GM19328 (cell line): ENCODE data around the gene GPRC6A.

Source experiments
- ATAC-seq: cut with Tn5 transposase; IDR thresholded peaks from one replicate; pipeline ENCODE4 v1.9.1; 2021; ENCODE audit warnings: mild to moderate bottlenecking, moderate library complexity; ENCODE audit not compliant: unreplicated experiment

GPRC6A gene

DNA sequence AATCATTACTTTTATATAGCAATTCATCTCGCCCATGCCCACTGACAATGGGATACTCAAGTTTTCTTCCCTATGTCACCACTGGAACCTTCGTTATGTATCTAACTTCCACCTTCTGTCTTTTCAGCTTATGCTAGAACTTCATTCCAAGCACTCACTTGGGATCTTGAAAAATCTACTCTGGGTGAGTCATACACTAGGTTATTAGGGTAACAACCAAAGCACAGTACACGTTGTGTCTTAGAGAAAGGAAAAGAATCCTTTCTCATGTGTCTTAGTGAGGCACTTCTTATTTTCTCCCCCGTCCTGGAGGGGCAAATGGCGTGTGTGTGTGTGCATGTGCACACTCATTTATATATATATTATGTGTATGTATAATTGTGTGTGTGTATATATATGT is 45.0 kb downstream of the GPRC6A start:
- ATAC-seq, result no peak

DNA sequence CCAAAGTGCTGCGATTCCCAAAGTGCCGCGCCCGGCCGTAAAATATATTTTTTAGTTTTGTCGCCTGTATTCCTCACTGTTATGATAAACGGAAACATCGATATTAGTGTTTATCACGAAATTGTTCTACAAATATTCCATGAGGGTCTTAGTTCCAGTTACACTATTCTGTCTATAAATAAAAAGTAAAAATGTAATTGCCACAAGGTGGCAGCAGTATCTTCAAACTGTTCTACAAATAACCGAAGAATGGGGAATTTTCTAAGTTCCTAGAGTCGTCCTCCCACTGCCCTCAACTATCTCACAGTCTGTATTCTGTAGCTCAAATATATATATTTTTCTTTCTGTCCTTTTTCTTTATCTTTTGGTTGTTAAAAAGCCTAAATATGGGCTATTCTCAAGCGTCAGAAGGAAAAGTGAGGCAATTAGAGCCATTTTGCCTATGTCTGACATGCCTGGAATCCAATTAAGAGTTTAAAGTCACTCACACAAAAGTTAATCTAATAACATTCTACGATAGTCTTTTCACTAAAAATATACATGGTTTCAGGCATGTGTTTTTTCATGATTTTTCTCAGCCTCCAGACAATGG is 49.2 kb downstream of the GPRC6A start:
- no peak for ATAC-seq

DNA sequence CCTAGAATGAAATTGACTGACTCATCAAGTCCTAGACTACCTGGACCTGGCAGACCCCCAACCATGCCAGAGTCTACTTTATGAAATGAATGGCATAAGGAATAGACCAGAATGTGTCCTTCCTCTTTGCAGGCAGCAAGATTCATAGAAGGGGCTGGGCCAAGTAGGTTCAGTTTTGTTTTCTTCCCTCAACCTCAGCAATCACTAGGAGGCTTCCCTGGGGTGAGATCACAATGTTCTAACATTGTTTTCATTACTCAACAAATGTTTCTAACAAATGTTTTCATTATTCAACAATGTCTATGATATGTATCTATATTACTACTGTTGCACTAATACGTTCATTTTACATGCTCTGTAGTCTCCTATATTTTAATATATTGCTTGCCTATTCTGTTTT is 55.0 kb downstream of the GPRC6A start:
- no peak for ATAC-seq

DNA sequence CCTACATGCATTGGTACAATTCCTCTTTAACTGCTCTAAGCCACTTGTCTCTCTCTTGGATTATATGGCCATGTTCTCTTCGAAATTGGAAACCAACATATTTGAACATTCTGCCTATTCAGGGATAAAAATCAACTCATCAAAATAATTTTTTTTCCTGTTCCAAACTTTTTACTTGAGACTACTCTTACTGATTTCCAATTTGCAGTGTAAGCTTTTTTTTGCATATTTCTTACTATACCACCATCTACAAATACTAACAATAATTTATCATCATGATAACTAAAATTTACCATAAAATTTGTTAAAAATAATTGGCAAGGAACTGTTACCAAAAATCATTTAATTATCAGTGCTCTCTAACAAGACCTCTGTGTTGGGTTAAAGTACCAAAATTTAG is 56.4 kb downstream of the GPRC6A start:
- ATAC-seq, result no peak

DNA sequence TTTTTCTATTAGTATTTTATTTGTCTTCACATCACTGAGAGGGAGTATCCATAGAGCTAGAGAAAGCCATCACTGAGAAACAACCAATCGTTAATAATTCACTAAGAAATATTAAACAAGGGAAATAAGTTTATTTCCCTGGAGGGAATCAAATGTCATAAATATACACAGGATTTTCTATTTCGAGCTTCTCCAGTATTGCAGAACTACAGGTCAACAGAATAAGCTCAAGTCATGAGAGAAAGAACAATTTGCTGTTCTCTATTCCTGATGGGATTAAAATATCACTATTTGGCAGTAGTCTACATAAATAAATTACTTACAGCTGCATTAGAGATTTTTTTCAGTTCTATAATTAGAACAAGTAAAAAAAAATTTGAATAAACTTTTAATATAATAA is 61.2 kb downstream of the GPRC6A start:
- ATAC-seq, result no peak

DNA sequence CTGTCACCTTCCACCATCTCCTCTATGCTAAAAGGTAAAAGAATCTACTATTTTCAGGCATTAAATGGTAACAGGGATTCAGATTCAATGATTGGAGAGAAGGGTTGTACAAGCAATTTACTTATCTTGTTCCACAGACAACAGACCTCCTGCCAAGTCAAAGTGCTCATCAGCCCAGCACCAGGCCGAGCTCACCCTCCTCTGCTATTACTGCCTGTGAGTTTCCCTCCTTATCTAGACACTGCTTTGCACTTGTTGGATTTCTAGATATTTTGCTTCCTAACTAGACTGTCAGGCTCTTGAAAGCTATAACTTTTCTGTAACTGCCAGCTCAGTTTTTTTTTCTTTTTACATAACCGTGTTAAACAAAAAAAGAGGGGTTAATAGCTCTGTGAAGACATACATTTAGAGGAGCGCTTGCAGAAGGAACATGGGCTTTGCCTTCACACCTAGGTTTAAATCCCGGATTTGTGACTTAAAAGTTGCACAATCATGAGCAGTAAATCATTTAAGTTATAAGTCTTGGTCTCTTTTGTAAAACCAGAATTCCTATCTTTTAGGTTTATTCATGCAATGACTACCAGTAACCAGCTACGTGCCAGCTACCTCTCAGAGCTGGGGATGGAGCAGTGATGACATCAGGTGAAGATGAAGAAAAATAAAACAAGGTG is 62.2 kb downstream of the GPRC6A start:
- no peak for ATAC-seq

DNA sequence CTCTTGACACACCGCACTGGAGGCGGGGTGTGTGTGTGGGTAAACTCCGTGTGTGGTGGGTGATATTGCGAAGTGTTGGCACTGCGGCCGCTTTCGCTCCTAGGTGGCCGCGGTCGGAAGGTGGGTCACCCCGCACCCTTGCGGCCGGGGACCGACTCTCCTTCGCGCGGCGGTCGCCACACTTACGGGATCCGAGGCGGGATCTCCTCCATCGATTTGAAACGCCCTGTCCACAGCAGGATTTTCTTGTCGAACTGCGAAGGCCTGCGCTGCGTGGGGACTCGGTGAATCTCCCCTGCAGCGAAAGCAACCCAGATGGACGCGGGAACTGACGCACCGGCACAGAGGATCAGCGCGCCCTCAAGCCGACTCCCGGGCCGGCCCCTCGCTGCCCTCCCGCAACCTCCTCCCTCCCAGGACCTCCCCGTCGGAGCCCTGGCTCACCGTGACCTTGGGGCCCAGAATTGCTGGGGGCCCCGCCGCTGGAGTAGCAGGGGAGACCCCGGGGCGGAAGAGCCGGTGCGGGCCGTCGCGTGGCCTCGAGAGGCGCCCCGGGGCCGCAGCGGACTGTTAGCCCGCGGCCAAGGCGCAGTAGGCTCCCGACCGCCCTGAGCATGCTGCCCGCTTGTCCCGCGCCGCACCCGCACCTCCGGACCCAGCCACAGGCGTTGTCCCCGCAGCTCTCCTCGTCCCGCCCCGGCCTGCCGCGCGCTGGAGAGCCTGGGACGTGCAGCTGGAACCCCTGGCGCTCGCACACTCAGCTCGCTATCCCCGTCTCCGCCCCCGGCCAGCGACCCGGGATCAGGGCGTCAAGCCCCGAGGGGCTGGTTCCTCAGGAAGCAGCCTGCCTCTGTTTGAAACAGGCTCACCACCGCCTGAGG is 63.7 kb downstream of the GPRC6A start, which contains the start of gene FAM162B:
FAM162B (minus strand) TSS at position 759 of the 881 bp plus-strand sequence; CDS start at position 616, 143 bp downstream.
- no peak for ATAC-seq

DNA sequence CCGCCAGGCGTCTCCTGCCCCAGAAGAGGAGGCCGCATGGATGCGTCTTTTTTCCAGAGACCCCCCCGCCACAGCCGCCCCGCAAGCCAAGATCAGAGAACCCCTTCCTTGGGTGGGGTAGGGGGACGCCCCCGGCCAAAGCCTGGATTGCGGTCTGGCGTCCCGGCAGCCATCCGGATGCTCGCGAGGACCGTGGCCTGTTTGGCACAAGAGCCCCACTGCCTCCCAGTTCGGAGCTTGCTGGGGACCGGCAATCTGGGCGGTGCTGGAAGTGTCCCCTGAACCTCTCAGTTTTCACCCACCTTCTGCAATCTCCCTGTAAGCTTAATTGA is 64.3 kb downstream of the GPRC6A start:
- ATAC-seq, result no peak

DNA sequence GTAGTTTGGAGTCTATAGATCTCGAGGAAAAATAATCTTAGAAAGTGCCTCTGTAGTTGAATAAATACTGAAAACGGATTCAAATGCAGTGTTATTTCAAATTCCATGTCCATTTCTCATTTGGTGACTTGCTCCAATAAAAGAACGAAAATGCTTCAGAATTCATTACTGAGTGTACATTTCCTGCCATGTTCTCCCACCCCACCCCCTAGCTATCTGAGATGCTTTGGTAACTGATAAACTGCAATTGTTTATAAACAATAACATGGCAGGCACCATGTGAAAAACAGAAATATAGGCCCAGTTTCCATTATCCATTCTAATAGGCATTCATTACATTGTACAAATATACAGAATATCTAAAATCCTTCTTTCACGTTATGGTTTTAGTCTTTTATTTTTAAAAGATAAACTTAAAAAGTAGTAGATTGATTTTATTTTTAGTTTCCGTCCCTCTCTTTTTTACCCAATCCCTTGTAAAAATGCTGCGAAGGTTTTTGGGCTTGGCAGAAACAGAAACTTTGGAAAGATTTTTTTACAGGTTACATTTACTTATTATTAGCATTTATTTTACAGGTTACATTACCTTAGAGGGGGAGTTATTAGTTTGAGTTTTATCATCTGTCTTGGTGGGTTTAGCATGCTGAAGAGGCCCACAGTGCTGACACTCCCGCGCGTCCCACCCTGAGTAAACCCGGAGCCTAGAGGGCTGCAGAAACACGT is 64.8 kb downstream of the GPRC6A start:
- ATAC-seq, result no peak

DNA sequence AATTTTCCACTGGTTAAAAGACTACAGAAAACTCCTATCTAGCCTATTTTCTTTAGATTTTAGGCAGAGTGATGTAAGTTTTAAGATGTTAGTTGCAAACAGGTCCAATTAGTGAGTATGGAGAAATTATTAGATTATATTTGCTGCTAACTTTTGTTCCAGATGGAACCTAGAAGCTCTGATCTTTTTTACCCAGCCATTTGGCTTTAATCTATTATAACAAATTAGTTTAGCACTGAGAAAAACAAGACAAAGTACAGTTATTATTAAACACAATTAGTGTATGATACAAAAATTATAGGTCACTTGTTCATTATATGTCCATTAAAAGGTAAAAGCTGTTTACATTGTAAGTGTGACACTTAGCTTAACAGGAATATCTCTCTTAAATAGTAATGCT is 65.8 kb downstream of the GPRC6A start:
- ATAC-seq, result no peak

DNA sequence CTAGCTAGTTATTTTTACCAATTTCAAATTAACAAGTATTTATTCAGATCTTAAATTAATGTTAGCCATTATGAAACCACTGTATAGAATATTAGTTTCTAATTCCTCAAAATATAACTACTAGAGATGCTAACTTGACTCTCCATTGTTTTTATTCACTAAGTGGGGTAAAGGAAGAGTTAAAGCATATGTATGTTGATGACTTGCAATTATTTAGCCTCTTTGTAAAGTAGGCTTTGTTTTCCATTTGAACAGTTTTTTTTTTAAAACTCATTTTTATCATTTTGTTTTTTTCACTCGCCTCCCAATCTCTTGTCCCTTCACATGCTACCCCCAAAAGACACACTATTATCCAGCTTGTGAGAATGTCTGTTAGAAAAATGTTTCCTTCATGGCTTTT is 66.6 kb downstream of the GPRC6A start:
- ATAC-seq, result no peak

DNA sequence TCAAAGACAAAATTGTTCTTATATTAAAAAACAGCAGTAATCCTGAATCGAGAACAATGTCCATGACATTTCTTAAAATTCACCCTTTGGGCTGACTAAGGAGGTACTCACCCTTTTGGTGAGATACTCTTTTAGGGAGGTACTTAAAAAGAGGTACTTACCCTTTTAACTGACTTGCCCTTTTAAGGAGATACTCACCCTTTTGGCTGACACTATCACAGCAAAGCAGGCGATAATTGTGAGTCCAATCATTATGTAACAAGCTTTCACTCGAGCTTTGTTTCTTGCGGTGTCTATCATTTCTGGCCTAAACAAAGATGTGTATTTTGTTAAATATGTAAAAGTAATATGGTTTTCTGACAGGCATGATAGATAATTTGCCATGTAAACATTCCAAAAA is 67.1 kb downstream of the GPRC6A start:
- ATAC-seq, result no peak

DNA sequence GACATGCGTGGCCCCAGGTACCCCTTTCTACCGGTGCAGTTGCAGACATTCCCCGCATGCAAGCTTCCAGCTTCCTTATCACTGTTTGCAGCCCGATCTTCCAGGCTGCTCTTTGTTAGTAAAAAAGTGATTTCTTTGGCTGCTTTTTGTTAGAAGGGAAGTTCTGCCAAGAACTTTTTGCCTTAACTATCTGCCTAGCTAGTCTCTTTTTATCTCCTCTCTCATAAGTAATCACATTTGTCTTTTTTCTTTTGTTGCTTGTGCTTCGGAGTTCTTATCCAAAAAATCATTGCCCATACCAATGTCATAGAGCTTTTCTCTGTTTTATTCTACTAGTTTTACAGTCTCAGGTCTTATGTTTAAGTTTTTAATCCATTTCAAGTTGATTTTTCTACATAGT is 83.7 kb downstream of the GPRC6A start:
- ATAC-seq, result no peak
